Urinary bladder (tissue), 4 donors: ENCODE measurements around the gene BSPH1. TPM values are rescaled to one million over a fixed set of nuclear protein-coding genes. Genes with fewer than 3 reads are reported as not detected.

ENCODE experiments used
- DNase-seq: peaks from one replicate; pipeline ENCODE4 v3.0.0-alpha.2; 2015; ENCODE audit errors: extremely low spot score
- H3K27ac ChIP-seq: one replicate; pipeline ENCODE4 v1.5.1; 2013; ENCODE audit warnings: low read depth, mild to moderate bottlenecking, moderate library complexity
- H3K36me3 ChIP-seq: one replicate; pipeline ENCODE4 v1.6.1; 2013; ENCODE audit warnings: mild to moderate bottlenecking, moderate library complexity; ENCODE audit not compliant: insufficient read depth
- H3K4me1 ChIP-seq: one replicate; pipeline ENCODE4 v1.6.1; 2013; ENCODE audit warnings: mild to moderate bottlenecking, moderate library complexity; ENCODE audit not compliant: insufficient read depth
- H3K4me3 ChIP-seq: one replicate; pipeline ENCODE4 v1.5.1; 2013; ENCODE audit warnings: low read depth, low read length
- WGBS: extraction: QIAGEN DNeasy Blood & Tissue Kit; methylation state at CpG from one replicate; pipeline ENCODE4 v1.1.7; 2013; 5-methylcytosine and 5-hydroxymethylcytosine counted together
- polyA plus RNA-seq: library from polyadenylated mRNA; stranded (reverse); fragments of 200-250 nt; gene quantifications from one replicate; pipeline ENCODE4 v1.2.3, GENCODE V29; 2013
- total RNA-seq: library from RNA; depleted of rRNA; stranded (reverse); fragments of >200 nt; gene quantifications from one replicate; pipeline ENCODE4 v1.2.3, GENCODE V29; 2014
- donor health status: healthy with polysubstance abuse.
- donor health status: healthy.

The BSPH1 gene
- total RNA-seq (not detected), polyA plus RNA-seq (not detected)

- no peak within 1 kb of the TSS for H3K4me3 ChIP-seq
- no peaks in the 10 kb centered on the region for H3K4me1 ChIP-seq
- WGBS = 61% methylated on average over 2 of the region's 2 CpGs
- no peaks in the 10 kb centered on the region for H3K36me3 ChIP-seq
- H3K27ac ChIP-seq = no peak within 1 kb of the TSS
- no peak for DNase-seq
Observed at GRCh38 chr19:47992070-47992469, at the start of gene BSPH1. BSPH1 (minus strand) TSS chr19:47992170; CDS start chr19:47992081, 89 bp downstream.

GRCh38 chr19:48036765-48037164 is 44.8 kb upstream of the BSPH1 start:
- H3K4me3 ChIP-seq = no peak overlapping the region
- no peaks in the 10 kb centered on the region for H3K36me3 ChIP-seq
- H3K4me1 ChIP-seq = no peaks in the 10 kb centered on the region
- WGBS = 90% methylated on average over 2 of the region's 2 CpGs
- no peak for DNase-seq
- H3K27ac ChIP-seq = no peak overlapping the region

DNA sequence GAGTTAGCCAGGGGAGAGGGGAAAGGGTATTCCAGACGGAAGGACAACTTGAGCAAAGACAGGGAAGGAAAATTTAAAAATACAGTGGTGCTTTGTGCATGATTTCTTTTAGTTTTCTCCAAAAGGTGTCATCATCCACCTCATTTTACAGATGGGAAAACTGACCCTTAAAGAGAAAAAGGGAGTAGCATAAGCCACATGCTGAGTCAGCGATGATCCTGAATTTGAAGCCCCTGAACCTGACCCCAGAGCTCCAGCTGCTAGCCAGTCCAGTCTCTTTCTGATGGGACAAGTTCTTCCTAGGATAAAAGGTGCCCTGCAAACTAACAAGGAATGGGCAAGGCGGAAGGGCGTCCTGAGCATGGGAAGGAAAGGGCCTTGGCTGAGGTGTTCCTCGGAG is 41.6 kb upstream of the BSPH1 start:
- no peak overlapping the region for H3K27ac ChIP-seq
- WGBS = 70% methylated on average over 5 of the region's 5 CpGs
- H3K36me3 ChIP-seq = no peaks in the 10 kb centered on the region
- no peak overlapping the region for H3K4me3 ChIP-seq
- H3K4me1 ChIP-seq = no peaks in the 10 kb centered on the region
- DNase-seq = no peak

- Histone ChIP-seq H3K4me1 (no peaks in the 10 kb centered on the region), H3K27ac (no peak overlapping the region), H3K36me3 (no peaks in the 10 kb centered on the region), H3K4me3 (no peak overlapping the region)
- DNase-seq = no peak
- WGBS = 65% methylated on average over 10 of the region's 10 CpGs
Observed at GRCh38 chr19:48030073-48030472, 38.1 kb upstream of the BSPH1 start.

- WGBS = 75% methylated on average over 7 of the region's 7 CpGs
- no peaks in the 10 kb centered on the region for H3K4me1 ChIP-seq
- no peak for DNase-seq
- H3K4me3 ChIP-seq = no peak overlapping the region
- H3K36me3 ChIP-seq = no peaks in the 10 kb centered on the region
- no peak overlapping the region for H3K27ac ChIP-seq
Observed at GRCh38 chr19:48029431-48029830, 37.5 kb upstream of the BSPH1 start.

- Histone ChIP-seq H3K27ac (no peak overlapping the region), H3K36me3 (no peaks in the 10 kb centered on the region), H3K4me3 (no peak overlapping the region), H3K4me1 (no peaks in the 10 kb centered on the region)
- no peak for DNase-seq
- 69% methylated on average over 3 of the region's 3 CpGs for WGBS
Observed at GRCh38 chr19:48025480-48025879, 33.5 kb upstream of the BSPH1 start.

DNA sequence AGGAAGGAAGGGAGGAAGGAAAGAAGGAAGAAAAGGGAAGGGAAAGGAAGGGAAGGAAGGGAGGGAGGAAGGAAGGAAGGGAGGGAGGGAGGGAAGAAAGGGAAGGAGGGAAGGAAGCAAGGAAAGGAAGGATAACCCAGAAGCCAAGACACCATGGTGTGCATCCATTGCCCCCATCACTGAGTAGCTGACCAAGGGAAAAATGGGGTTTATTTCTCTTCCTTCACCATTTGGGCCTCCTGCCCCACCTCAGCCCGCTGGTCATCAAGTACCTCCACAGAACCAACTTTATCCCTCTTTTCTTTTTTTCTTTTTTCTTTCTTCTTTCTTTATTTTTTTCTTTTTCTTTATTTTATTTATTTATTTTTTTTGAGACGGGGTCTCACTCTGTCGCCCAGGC is 31.5 kb upstream of the BSPH1 start:
- DNase-seq = no peak

GRCh38 chr19:48023011-48023410 is 31.0 kb upstream of the BSPH1 start:
- no peak for DNase-seq
- no peak overlapping the region for H3K4me3 ChIP-seq
- 73% methylated on average over 2 of the region's 2 CpGs for WGBS
- no peak overlapping the region for H3K27ac ChIP-seq
- no peaks in the 10 kb centered on the region for H3K36me3 ChIP-seq
- H3K4me1 ChIP-seq = no peaks in the 10 kb centered on the region

More for the DNA sequence above, 31.5 kb upstream of the BSPH1 start:
- no peaks in the 10 kb centered on the region for H3K36me3 ChIP-seq
- no peak overlapping the region for H3K4me3 ChIP-seq
- no peak overlapping the region for H3K27ac ChIP-seq
- no peaks in the 10 kb centered on the region for H3K4me1 ChIP-seq
- 89% methylated on average over 3 of the region's 3 CpGs for WGBS

GRCh38 chr19:48020686-48021085 is 28.7 kb upstream of the BSPH1 start:
- no peak for DNase-seq
- Histone ChIP-seq H3K4me1 (no peaks in the 10 kb centered on the region), H3K27ac (no peak overlapping the region), H3K36me3 (no peaks in the 10 kb centered on the region), H3K4me3 (no peak overlapping the region)
- 76% methylated on average over 3 of the region's 3 CpGs for WGBS

DNA sequence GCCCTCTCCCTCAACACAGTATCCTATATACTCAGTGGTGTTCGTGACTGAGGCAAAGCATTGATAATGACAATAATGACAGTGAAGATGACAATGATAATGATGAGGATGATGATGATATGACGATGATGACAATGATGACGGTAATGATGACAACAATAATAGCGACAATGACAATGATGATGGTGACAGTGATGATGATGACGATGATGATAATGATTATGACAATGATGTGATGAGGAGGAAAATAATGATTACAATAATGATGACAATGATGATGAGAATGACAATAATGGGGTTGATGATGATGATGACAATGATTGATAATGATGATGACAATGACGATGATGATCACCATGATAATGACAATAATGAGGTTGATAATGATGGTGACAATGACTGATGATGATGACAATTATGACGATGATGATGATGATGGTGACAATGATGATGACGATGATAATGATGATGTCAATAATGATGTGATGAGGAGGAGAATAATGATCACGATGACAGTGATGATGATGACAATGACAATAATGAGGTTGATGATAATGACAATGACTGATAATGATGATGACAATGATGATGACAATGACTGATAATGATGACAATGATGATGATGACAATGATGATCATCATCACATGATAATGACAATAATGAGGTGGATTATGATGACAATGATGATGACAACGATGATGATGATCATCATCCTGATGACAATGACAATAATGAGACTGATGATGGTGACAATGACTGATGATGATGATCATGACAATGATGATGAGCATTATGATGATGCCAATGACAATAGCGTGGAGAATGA is 19.2 kb upstream of the BSPH1 start:
- Histone ChIP-seq H3K36me3 (no peaks in the 10 kb centered on the region), H3K4me1 (no peaks in the 10 kb centered on the region), H3K27ac (no peak overlapping the region), H3K4me3 (no peak overlapping the region)
- whole genome bisulfite sequencing = 91% methylated on average over 11 of the region's 11 CpGs
- DNase-seq = no peak

DNA sequence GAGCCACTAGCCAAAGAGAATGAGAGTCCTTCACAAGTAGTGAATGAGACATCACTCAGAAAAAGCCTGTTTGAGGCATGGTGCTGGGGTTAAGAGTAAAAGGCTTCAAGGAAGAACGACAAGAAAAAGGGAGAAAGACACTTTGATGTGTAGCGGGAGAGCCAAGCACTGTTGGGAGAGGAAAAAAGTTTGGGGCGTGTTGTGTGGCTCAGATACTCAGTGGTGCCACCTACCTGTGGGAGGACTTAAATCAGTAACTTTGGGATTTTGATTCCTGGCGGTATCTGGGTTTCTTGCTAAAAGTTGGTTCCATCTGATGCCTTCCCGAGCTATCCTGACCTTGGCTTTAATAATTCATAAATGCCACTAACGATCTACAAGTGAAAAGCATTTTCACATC is 14.8 kb upstream of the BSPH1 start:
- H3K4me3 ChIP-seq = no peak overlapping the region
- no peak for DNase-seq
- H3K36me3 ChIP-seq = no peaks in the 10 kb centered on the region
- H3K4me1 ChIP-seq = no peaks in the 10 kb centered on the region
- H3K27ac ChIP-seq = no peak overlapping the region
- WGBS = 83% methylated on average over 6 of the region's 6 CpGs

DNA sequence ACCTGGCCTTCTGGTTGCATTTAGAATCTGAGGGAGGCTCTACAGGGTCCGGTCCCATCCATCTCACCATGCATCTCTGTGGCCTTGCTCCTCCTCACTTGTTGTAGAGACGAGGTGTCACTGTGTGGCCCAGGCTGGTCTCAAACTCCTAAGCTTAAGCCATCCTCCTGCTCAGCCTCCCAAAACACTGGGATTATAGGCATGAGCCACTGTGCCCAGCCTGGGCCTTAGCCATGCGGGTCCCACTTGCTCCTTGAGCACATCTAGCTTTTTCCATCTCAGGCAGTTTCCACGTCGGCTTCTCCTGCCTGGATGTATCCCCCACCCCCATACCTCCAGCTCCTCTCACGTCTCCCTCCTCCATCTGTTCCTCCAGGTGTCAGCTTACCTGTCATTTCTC is 12.3 kb upstream of the BSPH1 start:
- no peak overlapping the region for H3K4me3 ChIP-seq
- DNase-seq = no peak
- WGBS = 70% methylated on average over 6 of the region's 6 CpGs

GRCh38 chr19:48000846-48001245 is 8.9 kb upstream of the BSPH1 start:
- H3K36me3 ChIP-seq = no peaks in the 10 kb centered on the region
- no peaks in the 10 kb centered on the region for H3K4me1 ChIP-seq
- no peak overlapping the region for H3K4me3 ChIP-seq
- no peak overlapping the region for H3K27ac ChIP-seq
- no peak for DNase-seq
- 79% methylated on average over 6 of the region's 6 CpGs for WGBS

More for the DNA sequence above, 12.3 kb upstream of the BSPH1 start:
- Histone ChIP-seq H3K27ac (no peak overlapping the region), H3K4me1 (no peaks in the 10 kb centered on the region), H3K36me3 (no peaks in the 10 kb centered on the region)

- Histone ChIP-seq H3K36me3 (no peaks in the 10 kb centered on the region), H3K4me3 (no peak overlapping the region), H3K4me1 (no peaks in the 10 kb centered on the region), H3K27ac (no peak overlapping the region)
- no peak for DNase-seq
- WGBS = 73% methylated on average over 6 of the region's 6 CpGs
Observed at GRCh38 chr19:47998800-47999199, 6.8 kb upstream of the BSPH1 start.
